Activated CD4-positive, CD25-positive, alpha-beta regulatory T cell (primary cell): Measurements from ENCODE around the gene AHCYL2.
"Not testable (repeated sequence)": the region's sequence is repeated elsewhere in the genome, so short reads cannot be mapped to it uniquely, and the experiment has no call there.

ENCODE experiments used
- DNase-seq, 4 experiments: peaks; one replicate each; lab custom pipeline; 2025; lab: John Stamatoyannopoulos, UW

Gene AHCYL2

GRCh38 chr7:129385598-129385997 lies 160.8 kb downstream of the AHCYL2 start:
- DNase-seq: no peak

- DNase-seq: no peak
Measured at GRCh38 chr7:129386506-129386905, 161.7 kb downstream of the AHCYL2 start.

- DNase-seq: no peak
Measured at GRCh38 chr7:129387537-129387936, 162.7 kb downstream of the AHCYL2 start.

- no peak for DNase-seq
Measured at GRCh38 chr7:129388333-129389098, 163.7 kb downstream of the AHCYL2 start.

- no peak for DNase-seq
Measured at GRCh38 chr7:129389829-129390228, 165.0 kb downstream of the AHCYL2 start.

GRCh38 chr7:129390314-129390713 lies 165.5 kb downstream of the AHCYL2 start:
- no peak for DNase-seq

- no peak for DNase-seq
Measured at GRCh38 chr7:129391546-129392171, 166.8 kb downstream of the AHCYL2 start.

- no peak for DNase-seq
Measured at GRCh38 chr7:129393255-129393654, 168.4 kb downstream of the AHCYL2 start.

GRCh38 chr7:129394101-129394500 lies 169.3 kb downstream of the AHCYL2 start:
- no peak for DNase-seq

- DNase-seq: no peak
Measured at GRCh38 chr7:129394982-129395914, 170.4 kb downstream of the AHCYL2 start.

- DNase-seq: no peak
Measured at GRCh38 chr7:129401228-129401966, 176.6 kb downstream of the AHCYL2 start.

- no peak for DNase-seq
Measured at GRCh38 chr7:129401967-129402860, 177.4 kb downstream of the AHCYL2 start.

- DNase-seq: no peak
Measured at GRCh38 chr7:129405527-129405926, 180.7 kb downstream of the AHCYL2 start.

GRCh38 chr7:129410238-129410637 lies 185.4 kb downstream of the AHCYL2 start:
- not testable (repeated sequence) for DNase-seq

- no peak for DNase-seq
Measured at GRCh38 chr7:129412501-129412900, 187.7 kb downstream of the AHCYL2 start.

GRCh38 chr7:129417073-129417472 lies 192.2 kb downstream of the AHCYL2 start:
- DNase-seq: no peak

GRCh38 chr7:129421717-129422250 lies 197.0 kb downstream of the AHCYL2 start:
- DNase-seq: no peak

GRCh38 chr7:129422727-129423126 lies 197.9 kb downstream of the AHCYL2 start:
- DNase-seq: no peak

- no peak for DNase-seq
Measured at GRCh38 chr7:129423700-129424410, 199.0 kb downstream of the AHCYL2 start.

GRCh38 chr7:129426482-129426881 lies 201.7 kb downstream of the AHCYL2 start:
- DNase-seq: no peak
